ENCODE data around the gene BBIP1. TPM values are rescaled to one million over a fixed set of nuclear protein-coding genes. Genes with fewer than 3 reads are reported as not detected.
A peak's percentile ranks its signal among the peaks of the same experiment; 100 is the strongest.

BBIP1 gene
- total and polyA plus RNA-seq, 9 of the 15 experiments (the other 6 are each of a cell fraction or from before 2014, with no cell fraction given), result 5.2 to 31.0 (median 19.4) TPM

GRCh38 chr10:110918643-110919348 lies at the start of gene BBIP1 (continued):
- peak; percentile 98 for TF ChIP-seq REST (IDR thresholded peaks at IDR 0.05; ENCODE audit: borderline replicate concordance)
- no peak for TF ChIP-seq REST (CRISPR knock-in tag; IDR thresholded peaks at IDR 0.05; ENCODE audit: low read depth)
- TF ChIP-seq ZBTB40 (IDR thresholded peaks at IDR 0.05), result peak; percentile 95
- TF ChIP-seq ZBTB40 (CRISPR knock-in tag; IDR thresholded peaks at IDR 0.05), result no peak
- no peak for TF ChIP-seq HNRNPLL (IDR thresholded peaks at IDR 0.05; ENCODE audit: low read depth, low read length, poor library complexity, severe bottlenecking)
- TF ChIP-seq ZNF830 (CRISPR knock-in tag; IDR thresholded peaks at IDR 0.05), result 0 out of 2 replicates have a peak, but pooled peaks have one; percentile 71
- TF ChIP-seq ETV1 (tag; conservative IDR thresholded peaks at IDR 0.05; ENCODE audit: low read depth), result peak; percentile 89
- TF ChIP-seq TOE1 (IDR thresholded peaks at IDR 0.05; ENCODE audit: borderline replicate concordance), result peak; percentile 52; the same call in 1 of the 2 replicates
- TF ChIP-seq TOE1 (CRISPR knock-in tag; IDR thresholded peaks at IDR 0.05; ENCODE audit: borderline replicate concordance, low read depth), result no peak

Data from K562 (cell line).